Measurements from ENCODE around the gene PDE1C.

Gene PDE1C

GRCh38 chr7:31761646-31762045 is 308.6 kb downstream of the PDE1C start:
- DNase-seq, result peak; percentile 63

DNA sequence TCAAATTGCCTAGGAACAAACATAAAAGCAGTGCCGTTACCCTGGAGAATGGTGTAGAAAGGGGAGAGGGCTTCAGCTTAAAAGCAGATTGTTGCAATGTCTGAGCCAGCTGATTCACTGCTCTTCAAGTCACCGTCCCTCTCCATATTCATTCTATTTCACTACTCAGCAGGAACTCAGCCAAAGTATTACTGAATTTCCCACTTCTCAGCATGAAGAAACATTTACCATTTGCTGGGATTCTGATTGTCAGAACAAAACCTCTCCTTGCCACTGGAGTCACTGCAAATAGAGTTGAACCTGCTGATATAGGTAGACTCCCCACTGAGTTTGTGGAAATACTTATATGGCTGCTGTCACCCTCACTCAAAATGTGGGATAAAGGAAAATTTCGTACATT is 311.5 kb downstream of the PDE1C start:
- DNase-seq, result peak; percentile 61

DNA sequence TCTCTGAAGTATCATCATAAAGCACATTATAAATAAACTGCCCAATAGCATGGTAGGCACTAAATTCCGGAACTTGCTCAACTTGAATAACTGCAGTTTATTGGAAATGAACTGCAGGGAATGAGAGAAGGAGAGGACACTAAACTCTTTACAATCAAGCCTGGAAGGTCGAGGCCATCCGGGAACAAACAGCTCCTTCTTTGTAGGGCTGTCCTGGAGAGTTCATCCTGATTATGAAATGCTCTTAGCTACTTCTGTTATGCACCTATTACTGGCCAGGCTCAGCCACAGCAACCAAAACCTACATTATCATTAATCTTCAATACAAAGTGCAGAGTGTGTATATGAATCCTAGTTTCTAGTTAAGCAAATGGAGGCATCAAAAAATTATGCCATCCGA is 318.5 kb downstream of the PDE1C start:
- DNase-seq, result no peak

GRCh38 chr7:31748084-31748483 is 322.1 kb downstream of the PDE1C start:
- DNase-seq, result no peak

DNA sequence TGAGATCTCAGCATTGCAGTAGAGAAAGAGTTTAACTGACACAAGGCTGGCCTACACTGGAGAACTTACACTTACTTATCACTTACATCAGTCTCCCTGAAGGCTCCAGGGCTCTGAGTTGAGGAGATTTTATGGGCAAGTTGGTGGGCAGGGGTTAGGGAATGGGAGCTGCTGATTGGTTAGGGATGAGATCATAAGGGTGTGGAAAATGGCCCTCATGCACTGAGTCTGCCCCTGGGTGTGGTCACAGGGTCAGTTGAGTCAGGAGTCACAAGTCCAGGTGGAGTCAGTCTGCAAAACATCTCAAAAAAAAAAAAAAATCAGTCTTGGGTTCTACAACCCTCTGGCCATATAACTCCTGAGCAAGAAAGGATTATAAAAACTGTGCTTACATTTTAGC is 322.7 kb downstream of the PDE1C start:
- DNase-seq, result no peak

DNA sequence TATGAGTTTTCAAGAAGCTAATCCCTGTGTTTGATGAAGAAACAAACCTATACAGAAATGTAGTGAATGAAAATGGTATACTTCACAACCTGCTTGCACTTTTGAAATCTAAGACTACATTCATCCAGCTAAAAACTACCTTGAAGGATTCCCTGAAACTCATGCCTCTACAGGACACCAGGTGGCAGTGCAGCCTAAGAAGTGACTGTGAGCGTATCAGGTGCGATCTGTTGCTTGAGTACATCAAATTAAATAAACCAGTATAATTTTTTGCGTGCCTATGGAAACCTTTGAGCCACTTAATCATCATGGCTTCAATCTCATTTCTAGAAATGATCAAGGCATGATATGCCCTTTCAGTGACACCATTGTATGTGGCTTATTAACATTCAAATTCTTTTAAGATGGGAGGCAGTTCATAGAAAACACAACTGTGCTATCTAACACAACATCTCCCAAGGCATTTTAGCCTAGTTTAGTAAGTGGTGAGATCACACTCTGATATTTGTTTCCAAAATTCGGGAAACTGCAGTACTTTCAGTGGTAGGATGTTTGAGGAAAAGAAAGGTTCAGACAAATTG is 325.8 kb downstream of the PDE1C start:
- DNase-seq, result peak; percentile 25

DNA sequence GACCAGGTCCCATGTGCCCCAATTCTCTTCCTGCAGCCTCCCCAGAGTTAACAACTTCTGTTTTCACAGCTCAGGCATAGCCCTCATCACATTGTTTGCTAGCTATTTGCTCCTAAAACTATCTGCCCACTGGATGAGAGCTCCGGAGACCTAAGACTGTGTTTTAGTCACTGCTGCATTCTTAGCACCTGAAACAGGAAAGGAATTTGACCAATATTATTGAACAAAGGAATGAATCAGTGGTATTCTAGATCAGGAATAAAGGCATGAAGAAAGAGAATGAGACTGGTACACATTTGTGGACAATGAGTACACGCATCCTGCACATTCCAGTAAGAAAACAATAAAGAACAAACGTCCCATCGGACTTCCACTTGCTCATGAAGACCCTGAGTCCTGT is 328.4 kb downstream of the PDE1C start:
- DNase-seq, result no peak

DNA sequence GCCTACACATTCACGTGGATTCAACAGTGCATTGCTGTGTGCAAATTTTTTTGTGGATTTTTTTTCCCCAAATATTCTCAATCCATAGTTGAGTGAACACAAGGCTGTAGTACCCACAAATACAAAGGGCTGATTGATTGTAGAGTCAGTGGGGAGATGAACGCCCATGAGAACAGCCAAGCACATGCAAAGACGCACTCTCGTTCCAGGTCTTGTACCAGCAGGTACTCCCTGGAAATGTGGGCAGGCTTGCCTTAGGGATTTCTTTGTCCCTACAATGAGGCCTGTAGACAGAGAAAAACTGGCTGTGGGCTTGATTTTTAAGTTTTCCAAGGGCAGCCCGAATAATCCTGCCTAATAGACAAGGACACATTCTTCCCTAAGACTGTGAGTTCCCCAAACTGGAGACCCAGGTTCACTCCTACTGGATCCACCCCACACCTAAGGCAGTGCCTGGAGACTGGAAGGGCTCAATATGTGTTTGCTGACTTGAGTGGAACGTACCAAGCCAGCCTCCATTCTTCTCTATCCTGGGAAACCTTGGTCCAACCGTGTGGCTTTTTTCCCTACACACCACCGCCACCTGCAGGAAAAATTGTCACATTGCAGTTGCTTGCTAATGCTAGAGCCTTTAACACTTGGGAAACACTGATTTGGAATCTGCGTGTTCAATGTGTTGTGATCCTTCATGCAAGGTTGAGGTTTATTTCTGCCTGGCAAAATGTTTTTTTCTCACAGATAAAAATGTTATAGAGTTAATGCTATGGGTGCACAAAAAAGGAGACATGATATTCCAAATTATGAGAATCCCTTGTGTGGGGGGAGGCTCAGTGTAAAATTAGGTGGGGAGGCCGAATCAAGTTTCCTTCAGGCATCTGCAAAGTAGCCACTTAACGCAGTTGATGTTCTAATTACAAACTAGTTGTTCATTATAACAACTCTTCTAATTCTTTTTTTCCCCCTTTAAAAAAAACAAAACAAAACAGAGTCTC is 333.9 kb downstream of the PDE1C start:
- DNase-seq, result peak; percentile 56

GRCh38 chr7:31734456-31734855 is 335.8 kb downstream of the PDE1C start:
- no peak for DNase-seq

DNA sequence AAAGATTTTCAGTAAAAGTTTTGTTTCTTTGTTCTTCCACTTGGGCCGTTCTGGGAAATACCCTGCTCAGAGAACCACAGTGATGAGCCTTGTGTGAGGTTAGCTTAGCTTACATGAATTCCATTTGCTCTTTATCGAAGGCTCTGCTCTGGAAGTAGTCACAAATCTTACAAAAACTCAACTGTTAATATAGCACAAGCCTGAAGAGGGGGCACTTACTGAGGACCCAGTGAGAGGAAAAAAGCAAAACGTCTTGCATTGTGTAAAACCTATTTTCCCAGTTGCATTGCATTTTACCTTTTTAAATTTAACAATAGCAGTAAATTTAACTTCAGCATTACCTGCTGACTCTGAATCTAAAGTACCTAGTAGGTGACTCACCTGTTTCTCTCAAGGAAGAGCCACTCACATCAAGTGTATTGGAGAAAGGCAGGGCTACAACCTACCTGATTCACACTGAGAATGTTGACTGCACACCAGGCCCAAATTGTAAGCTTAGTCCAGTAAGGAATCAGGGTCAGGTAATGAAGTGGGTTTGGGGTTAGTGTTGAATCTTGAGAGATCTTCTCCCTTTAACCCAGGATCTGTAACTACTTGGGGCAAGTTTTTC is 340.9 kb downstream of the PDE1C start:
- DNase-seq, result no peak

DNA sequence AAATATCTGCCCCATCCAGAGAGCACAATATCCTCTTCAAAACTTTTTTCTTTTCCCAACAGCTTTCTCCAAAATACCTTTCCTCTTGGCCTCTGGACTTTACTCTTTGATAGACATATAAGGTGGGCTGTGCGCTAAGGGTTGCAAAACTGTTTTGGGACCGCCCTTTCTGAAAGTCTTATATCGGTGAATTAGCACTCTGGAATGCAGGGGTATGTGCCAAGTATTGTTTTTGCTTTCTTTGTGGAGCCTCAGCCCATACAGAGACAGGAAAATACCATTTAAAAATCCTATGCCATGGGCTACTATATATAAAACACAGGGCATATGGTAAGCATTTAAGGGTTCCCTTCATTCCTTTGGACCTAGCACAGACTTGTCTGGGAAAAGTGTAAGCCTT is 345.5 kb downstream of the PDE1C start:
- DNase-seq, result no peak

DNA sequence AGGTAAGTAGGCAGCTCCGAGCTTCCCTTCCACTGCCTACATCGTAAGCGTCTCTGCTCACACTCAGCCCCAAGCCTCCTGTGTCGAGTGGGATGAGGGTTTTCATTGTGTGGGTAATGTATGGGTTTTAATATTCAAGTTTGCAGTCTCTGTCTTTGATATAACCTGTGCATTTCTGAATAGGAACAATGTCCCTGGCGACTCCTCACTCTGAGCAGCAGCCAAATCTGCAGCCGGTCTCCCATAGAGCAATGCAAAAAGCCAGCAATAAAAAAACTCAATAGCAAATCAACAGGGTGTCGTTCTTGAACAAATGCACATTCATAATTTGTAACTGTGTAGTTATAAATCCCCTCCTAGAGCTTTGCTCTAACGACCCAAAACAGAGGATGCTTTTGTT is 349.8 kb downstream of the PDE1C start:
- no peak for DNase-seq

- no peak for DNase-seq
Observed at GRCh38 chr7:31716355-31716754, 353.9 kb downstream of the PDE1C start.

GRCh38 chr7:31710171-31710570 is 360.0 kb downstream of the PDE1C start:
- no peak for DNase-seq

- DNase-seq, result no peak
Observed at GRCh38 chr7:31707089-31707488, 363.1 kb downstream of the PDE1C start.

DNA sequence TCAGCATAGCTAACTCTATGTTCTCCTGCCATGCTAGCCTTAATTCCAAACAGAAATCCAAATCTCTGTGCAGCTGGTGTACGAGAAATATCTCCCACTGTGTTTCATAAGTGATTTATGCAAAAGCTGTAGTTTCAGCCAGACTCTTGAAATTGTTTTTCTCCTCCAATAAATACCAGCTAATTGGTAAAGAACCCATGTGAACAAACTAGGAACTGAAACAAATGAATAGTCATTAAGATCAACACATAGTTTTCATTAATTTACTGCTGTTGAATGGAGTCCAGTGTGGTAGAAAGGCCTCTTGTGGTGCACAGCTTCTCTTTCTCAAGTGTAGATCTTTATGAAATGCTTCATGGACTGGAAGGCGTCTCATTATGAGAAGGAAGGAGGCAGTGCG is 364.8 kb downstream of the PDE1C start:
- DNase-seq, result peak; percentile 51

DNA sequence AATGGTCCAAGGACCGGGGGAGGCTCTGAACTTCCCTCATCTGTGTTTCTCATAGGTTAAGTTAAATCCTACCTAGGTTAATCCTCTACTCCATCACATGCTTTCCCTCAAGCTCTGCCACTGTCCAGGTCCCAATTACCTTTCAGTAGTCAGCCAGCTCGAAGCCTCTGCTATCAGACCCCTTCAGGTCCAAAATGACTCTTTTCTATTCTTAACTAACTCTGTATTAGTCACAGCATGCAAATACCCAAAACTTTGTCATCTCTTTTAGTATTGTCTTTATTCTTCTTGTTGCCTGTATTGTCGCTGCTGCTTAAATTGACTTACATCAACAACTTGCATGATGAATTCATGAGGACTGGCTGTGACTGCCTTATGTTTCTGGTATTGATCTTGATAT is 367.9 kb downstream of the PDE1C start:
- DNase-seq, result no peak

All from NCI-H446 treated with DMSO at 0.1 percent for 48 hours (cell line).